Bronchial epithelial cell (primary cell): ENCODE measurements around the gene TMEM87B. TPM values are rescaled to one million over a fixed set of nuclear protein-coding genes. Genes with fewer than 3 reads are reported as not detected.

Experiments
- DNase-seq: peaks from one replicate; pipeline ENCODE4 v3.0.0-alpha.2; 2010; ENCODE audit warnings: low read depth
- FAIRE-seq: peaks from 2 replicates; lab custom pipeline; 2011; peaks lifted over from hg19 to GRCh38; lab: Jason Lieb, UNC
- H3K27me3 ChIP-seq: 2 replicates; pipeline ENCODE4 v1.5.1; 2011; ENCODE audit warnings: low read length; ENCODE audit not compliant: control insufficient read depth, insufficient read depth
- H3K36me3 ChIP-seq: 2 replicates; pipeline ENCODE4 v1.5.1; 2011; ENCODE audit warnings: low read length; ENCODE audit not compliant: control insufficient read depth, insufficient read depth
- H3K4me3 ChIP-seq: 2 replicates; pipeline ENCODE4 v1.5.1; 2011; ENCODE audit warnings: mild to moderate bottlenecking, low read depth, low read length, control low read depth
- CTCF ChIP-seq: IDR thresholded peaks from 2 replicates; pipeline ENCODE4 v1.5.1; 2011; ENCODE audit warnings: mild to moderate bottlenecking, moderate library complexity, low read length, control low read depth, inconsistent platforms; ENCODE audit not compliant: insufficient read depth, severe bottlenecking
- total RNA-seq: library from RNA; depleted of rRNA; stranded (reverse); fragments of >200 nt; gene quantifications from 2 replicates; pipeline ENCODE4 v1.2.1, GENCODE V29; 2014

TMEM87B gene
- total RNA-seq, 1 donor from 2014 or later, result 37.1 TPM

DNA sequence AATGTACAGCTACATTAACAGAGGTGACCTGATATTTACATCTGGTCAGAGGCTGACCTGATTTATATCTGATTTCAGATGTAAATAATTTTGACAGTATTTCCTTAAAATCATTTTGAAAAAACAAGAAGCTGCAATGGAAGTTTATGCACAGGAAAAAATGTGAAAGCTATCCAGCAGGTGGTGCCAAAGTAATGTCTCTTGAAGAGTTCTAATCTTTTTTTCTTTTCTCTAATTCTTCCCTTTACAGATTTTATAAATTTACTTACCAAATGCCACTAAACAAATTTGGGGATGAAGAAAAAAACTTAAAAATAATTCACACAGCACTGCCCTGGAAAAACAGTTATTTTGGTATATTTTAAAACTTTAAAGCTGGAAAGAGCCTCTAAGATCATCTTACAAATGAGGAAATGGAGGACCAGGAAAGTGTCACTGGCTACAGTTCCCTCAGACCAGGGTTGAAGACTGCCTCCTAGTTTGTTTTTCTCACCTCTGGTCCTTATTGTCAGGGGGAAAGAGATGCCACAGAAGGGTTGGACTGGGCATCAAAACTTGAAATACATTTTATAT, 66.7 kb downstream of the TMEM87B start:
- FAIRE-seq, result no peak
- Histone ChIP-seq H3K4me3 (no peak overlapping the region), H3K36me3 (peaks cover 5% of the 10 kb centered on the region), H3K27me3 (no peaks in the 10 kb centered on the region)
- DNase-seq, result peak; percentile 56
- TF ChIP-seq CTCF, result peak; percentile 40

GRCh38 chr2:112129060-112129459, 74.0 kb downstream of the TMEM87B start:
- DNase-seq, result no peak
- no peak overlapping the region for H3K4me3 ChIP-seq
- FAIRE-seq, result no peak
- TF ChIP-seq CTCF, result no peak
- no peaks in the 10 kb centered on the region for H3K36me3 ChIP-seq
- no peaks in the 10 kb centered on the region for H3K27me3 ChIP-seq

DNA sequence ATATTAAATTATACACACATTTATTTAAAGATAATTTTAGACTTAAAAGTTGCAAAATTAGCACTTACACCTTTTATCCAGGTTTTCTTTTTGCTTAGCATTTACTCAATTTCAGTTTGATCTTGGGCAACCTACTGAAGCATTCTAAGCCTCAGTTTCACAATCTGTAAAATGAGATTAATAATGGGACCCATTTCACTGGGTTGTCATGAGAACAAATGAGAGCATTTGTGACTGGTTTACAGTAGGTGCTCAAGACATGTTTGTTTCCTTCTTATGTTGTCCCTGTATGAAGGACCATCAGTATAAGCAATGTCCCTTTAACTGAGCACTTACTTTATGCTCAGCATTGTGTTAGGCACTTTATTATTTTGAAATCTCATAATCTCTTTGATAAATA, 78.3 kb downstream of the TMEM87B start:
- FAIRE-seq (no peak), DNase-seq (no peak)
- H3K27me3 ChIP-seq, result peaks cover 2% of the 10 kb centered on the region
- H3K36me3 ChIP-seq, result no peaks in the 10 kb centered on the region
- no peak overlapping the region for H3K4me3 ChIP-seq
- no peak for TF ChIP-seq CTCF

GRCh38 chr2:112134120-112134519, 79.1 kb downstream of the TMEM87B start:
- H3K36me3 ChIP-seq, result no peaks in the 10 kb centered on the region
- H3K27me3 ChIP-seq, result peaks cover 2% of the 10 kb centered on the region
- no peak for TF ChIP-seq CTCF
- H3K4me3 ChIP-seq, result no peak overlapping the region
- DNase-seq (no peak), FAIRE-seq (no peak)

DNA sequence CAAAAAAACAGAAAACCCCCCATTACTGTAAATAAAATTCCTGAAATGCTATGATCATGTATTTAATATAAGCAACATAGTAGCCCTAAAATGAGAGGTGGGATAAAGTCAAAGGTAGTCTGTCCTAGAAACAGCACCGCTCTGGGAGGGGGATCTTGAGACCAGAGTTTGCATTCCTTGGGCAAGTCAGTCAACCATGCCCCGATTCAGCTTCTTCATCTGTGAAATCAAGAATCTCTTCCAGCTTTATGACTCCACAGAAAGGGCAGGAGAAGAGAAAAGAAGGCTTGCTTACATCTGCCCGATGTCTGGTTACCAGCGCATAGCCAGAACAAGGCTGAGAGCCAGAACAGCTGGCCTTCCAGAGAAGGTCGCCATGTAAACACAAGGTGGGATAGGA, 81.0 kb downstream of the TMEM87B start:
- H3K27me3 ChIP-seq, result peaks cover 2% of the 10 kb centered on the region
- no peak for FAIRE-seq
- H3K4me3 ChIP-seq, result no peak overlapping the region
- DNase-seq, result no peak
- no peak for TF ChIP-seq CTCF
- H3K36me3 ChIP-seq, result no peaks in the 10 kb centered on the region
